Sigmoid colon (tissue), 3 donors: ENCODE measurements around the gene NLRX1.

ENCODE experiments used
- POLR2A ChIP-seq, 2 donors: fragments of 450-650 bp; IDR thresholded peaks; one replicate each; pipeline ENCODE4 v1.6.1; 2016; ENCODE audit warnings: antibody characterized with exemption in 2 of 2, mild to moderate bottlenecking in 2 of 2, moderate library complexity in 2 of 2
- TF ChIP-seq, protein P1 (sequence below), 4 experiments: fragments of 450-650 bp in 3 of 4; fragments of 200-600 bp in 1 of 4; IDR thresholded peaks; one replicate each; pipeline ENCODE4 v1.5.1; 2016 to 2019; ENCODE audit warnings: antibody characterized with exemption in 4 of 4, mild to moderate bottlenecking in 3 of 4, moderate library complexity in 2 of 4

DNA sequence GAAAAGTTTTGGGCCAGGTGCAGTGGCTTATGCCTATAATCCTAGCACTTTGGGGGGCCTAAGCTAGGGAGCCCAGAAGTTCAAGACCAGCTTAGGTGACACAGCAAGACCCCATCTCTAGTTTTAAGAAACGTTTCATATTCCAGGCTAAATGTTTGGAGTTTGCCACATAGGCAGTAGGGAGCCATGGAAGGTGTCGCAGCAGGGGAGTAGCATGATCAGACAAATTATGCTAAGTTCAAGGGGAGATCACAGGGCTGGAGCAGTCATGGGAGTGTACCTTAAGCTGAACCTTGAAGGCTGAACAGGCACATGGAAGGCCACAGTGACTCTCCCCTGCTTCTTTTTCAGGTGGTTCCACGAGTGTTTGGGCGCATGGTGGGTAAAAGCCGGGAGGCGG, 10.8 kb downstream of the NLRX1 start:
- TF ChIP-seq, protein P1, sequence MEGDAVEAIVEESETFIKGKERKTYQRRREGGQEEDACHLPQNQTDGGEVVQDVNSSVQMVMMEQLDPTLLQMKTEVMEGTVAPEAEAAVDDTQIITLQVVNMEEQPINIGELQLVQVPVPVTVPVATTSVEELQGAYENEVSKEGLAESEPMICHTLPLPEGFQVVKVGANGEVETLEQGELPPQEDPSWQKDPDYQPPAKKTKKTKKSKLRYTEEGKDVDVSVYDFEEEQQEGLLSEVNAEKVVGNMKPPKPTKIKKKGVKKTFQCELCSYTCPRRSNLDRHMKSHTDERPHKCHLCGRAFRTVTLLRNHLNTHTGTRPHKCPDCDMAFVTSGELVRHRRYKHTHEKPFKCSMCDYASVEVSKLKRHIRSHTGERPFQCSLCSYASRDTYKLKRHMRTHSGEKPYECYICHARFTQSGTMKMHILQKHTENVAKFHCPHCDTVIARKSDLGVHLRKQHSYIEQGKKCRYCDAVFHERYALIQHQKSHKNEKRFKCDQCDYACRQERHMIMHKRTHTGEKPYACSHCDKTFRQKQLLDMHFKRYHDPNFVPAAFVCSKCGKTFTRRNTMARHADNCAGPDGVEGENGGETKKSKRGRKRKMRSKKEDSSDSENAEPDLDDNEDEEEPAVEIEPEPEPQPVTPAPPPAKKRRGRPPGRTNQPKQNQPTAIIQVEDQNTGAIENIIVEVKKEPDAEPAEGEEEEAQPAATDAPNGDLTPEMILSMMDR (IDR thresholded peaks at IDR 0.05): no peak
- TF ChIP-seq POLR2A (IDR thresholded peaks at IDR 0.05): no peak
